Measurements from ENCODE around the gene CD40.

CD40 gene

DNA sequence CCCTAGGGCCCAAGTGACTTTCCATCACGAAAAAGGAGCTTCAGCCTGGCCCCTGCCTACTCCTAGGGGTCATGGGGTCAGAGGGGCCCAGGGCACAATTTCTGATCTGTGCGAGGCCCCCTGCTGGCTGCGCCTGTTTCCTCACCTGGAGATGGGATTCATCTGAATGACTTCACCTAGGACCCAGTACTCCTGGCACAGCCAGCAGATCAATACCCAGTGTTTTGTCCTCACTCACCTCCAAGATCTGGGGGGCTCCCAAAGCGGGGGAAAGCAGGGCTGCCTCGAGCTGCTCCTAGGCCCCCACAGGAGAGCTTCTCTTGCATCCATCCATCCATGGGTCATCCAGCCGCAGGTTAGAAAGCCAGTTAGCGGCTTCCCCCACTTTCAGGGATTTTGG lies 33.8 kb downstream of the CD40 start:
- no peak for DNase-seq

- no peak for DNase-seq
Measured at GRCh38 chr20:46152824-46153586, 34.9 kb downstream of the CD40 start.

DNA sequence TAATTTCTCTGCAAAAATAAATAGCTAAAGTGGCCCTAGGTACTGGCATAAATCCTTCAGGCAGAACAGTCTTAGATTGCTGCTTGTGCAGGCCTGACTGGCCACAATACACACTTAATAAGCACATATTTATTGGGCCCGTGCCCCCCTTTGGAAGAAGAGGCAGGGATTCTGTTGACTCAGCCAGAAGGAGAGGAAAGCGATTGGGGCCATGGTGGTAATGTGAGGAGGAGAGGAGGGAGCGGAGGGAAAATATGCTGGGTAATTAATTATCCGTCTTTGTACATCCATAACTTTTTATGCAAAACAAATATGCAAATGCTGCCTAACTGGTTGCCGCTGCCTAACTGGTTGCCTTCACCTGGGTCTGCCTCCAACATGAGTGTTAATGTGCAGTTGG lies 36.2 kb downstream of the CD40 start:
- no peak for DNase-seq

GRCh38 chr20:46154796-46155195 lies 36.7 kb downstream of the CD40 start:
- no peak for DNase-seq

GRCh38 chr20:46156065-46156464 lies 38.0 kb downstream of the CD40 start:
- no peak for DNase-seq

DNA sequence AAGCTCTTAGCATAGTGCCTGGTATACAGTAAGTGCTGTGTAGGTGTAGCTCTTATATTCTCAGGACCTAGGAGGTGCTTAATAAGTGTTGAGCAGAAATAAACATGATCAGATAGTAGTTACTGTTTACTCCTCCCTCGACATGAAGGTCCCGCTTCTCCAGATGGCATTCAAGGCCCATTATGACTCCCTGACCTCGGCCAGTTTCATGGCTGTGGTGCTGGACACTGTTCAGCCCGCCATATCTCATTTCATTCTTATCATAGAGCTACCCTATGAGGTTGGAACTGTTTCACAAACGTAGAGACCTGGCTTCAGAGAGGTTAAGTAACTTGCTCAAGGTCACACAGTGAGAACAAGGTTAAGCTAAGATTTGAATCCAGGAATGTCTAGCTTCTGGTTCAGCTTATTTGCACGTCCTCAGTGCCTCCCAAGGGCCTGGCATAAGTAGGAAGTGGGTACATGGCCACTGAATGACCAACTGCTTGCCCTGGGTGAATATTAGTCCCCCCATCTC lies 39.0 kb downstream of the CD40 start:
- DNase-seq = no peak

- no peak for DNase-seq
Measured at GRCh38 chr20:46157625-46158024, 39.5 kb downstream of the CD40 start.

GRCh38 chr20:46158476-46158987 lies 40.4 kb downstream of the CD40 start:
- DNase-seq = no peak

DNA sequence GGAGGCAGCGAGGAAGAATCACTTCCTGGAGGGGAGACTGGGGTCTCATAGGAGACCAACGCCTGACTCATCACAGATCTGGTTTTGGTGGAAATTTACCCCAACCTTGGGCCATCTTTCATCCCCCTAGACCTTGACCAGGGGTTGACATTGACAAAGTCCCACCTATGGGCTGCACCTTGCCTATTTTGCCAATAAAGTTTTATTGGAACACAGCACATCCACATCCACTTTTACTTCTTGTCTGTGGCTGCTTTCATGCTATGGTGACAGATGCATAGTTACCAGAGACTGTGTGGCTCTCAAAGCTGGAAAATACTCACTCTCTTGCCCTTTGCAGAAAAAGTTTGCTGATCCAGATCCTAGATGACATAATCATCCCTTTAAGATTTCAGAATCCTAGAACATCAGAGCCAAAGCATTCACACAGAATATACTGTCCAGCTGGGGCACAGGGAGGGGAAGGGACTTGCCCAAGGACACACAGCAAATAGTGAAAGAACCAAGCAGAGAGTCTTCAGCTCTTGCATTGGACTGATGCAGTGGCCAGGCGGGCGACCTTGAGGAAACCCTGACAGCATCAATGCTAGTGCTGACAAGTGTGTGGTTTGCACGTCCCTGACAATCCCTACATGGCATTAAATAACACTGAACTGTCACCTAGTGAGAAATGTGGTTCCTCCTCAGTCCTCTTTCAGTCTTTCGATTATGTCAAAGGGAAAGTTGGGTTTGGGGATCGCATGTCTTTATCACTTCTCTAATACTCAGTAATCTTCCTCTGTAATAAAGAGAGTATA lies 41.2 kb downstream of the CD40 start:
- no peak for DNase-seq

GRCh38 chr20:46160661-46161060 lies 42.5 kb downstream of the CD40 start:
- DNase-seq = no peak

DNA sequence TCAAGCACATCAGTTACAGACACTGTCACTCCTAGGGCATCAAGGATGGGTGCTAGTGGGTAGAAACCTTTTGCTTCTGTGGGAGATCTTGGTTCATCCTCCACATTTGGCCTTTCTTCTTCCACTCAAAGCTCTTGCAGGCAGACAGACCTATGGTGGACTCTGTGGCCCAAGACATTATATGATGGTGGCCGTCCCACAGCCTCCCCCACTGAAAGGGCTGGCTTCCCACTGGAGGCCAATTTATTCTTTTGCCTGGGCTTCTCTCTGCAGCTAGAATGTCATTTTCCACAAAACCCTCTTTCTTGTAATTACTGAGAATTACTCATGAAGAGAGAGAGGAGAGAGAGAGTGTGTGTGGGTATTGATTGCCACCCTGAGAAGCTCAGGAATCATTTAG lies 43.8 kb downstream of the CD40 start:
- DNase-seq = no peak

DNA sequence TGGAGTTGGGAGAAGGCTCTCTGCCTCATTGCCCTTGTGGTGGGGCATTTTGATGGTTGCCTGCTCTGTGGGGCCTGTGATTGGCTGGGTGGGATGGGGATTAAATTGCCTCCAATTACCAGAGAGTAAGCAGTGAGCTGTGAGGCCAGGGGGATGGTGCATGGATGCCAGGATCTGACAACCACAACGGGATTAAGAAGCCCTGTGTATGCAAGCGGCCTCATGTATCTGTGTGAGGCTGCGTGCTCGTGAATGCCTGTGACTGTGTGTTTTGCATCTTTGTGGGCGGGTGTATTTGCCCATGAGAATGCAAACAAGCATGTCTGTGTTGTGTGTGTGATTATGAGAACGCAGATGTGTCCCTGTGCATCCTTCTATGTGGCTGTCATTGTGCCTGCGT lies 46.1 kb downstream of the CD40 start:
- DNase-seq = no peak

DNA sequence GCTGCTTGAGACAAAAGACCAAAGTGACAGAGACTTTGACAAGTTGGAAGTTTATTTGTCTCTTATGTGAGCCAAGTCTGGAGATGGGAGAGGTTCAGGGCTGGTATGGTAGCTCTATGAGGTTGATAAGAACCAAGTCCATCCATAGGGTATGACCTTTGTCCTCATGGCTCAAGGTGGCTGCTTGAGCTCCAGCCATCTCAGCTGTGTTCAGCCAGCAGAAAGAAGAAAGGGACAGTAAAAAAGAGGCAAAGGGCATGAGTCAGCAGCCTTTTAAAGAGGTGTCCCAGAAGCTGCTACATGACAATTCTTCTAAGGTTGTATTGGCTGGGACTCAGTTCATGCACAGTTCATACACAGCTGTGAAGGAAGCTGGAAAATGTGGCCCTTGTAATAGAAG lies 49.0 kb downstream of the CD40 start:
- DNase-seq = no peak

GRCh38 chr20:46168438-46168837 lies 50.3 kb downstream of the CD40 start:
- DNase-seq = no peak

- no peak for DNase-seq
Measured at GRCh38 chr20:46169245-46170171, 51.4 kb downstream of the CD40 start.

- DNase-seq = no peak
Measured at GRCh38 chr20:46171476-46171875, 53.4 kb downstream of the CD40 start.

DNA sequence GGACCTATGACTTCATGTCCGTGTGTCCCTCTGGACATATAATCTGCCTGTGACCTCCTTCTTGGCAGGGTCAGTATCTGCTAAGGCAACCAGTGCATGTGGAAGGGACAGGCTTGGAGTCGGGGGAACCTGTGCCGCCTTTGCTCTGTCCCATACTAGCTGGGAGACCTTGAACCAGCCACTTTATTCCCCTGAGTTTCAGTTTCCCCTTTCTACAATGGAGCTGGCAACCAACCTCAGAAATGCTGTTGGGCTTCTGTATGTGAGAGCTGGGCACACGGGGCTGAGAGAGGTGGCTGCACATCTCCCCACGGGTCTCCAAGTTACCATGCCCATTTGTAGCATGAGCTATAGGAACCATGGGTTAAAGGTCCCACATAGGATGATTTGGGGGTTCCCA lies 53.8 kb downstream of the CD40 start:
- no peak for DNase-seq

DNA sequence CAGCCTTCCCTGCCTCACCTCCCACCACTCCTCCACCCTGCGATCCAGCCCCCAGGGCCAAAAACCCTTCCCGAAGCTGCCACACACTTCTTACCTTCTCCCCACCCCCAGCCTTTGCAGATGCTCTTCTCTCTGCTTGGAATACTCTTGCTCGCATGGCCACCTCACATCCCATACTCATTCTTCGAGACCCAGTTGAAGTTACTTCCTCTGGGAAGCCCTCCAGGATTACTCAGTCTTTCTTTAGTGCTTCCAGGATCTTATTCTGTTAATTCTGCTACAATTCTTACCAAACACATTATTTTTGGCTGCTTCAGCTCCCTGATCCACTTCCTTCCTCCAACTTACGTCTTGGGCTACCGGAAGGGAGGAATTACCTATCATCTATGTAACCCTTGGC lies 54.3 kb downstream of the CD40 start:
- no peak for DNase-seq

DNA sequence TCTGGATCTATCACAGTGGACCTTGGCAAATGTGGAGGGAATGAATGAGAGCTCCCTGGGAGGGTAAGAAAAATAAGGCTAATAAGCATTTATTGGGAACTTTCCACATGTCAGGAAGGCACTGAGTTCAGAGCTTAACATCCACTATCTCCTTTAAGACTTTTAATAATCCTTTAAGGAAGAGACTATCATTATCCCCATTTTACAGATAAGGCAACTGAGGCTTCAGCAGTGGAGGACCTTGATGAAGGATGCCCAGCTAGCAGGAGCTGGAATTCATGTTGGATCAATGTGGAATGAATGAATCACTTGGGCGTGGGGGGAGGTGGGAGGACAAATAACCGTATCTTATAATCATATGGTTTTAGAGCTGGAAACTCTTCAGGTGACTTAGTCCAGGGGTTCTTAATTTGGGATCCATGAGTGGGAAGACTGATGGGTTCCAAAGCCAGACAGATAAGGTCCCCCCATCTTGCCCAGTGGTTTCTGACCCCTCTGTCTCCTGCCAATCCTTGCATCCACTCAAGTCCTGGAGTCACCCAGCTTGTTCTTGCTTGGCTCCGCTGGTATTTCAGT lies 54.9 kb downstream of the CD40 start:
- no peak for DNase-seq

GRCh38 chr20:46173652-46174468 lies 55.7 kb downstream of the CD40 start:
- DNase-seq = no peak

- peak; percentile 65 to 74 for DNase-seq
Measured at GRCh38 chr20:46174469-46175126, 56.5 kb downstream of the CD40 start.

All from activated CD4-positive, alpha-beta T cell treated with anti-CD3 and anti-CD28 coated beads for 4 hours (primary cell).